Activated CD4-positive, alpha-beta T cell treated with anti-CD3 and anti-CD28 coated beads, Interleukin-2, amount 10 ng/mL, durations not matched to agents 24 days and 14 days (primary cell): ENCODE measurements around the gene ADARB2. TPM values are rescaled to one million over a fixed set of nuclear protein-coding genes. Genes with fewer than 3 reads are reported as not detected.

Experiments used
- DNase-seq: peaks from one replicate; pipeline ENCODE4 v3.0.0; 2022
- H3K27ac Mint-ChIP-seq: one replicate; pipeline ENCODE4 v1.8.0; 2022; ENCODE audit warnings: mild to moderate bottlenecking, mixed read lengths
- H3K27me3 Mint-ChIP-seq: one replicate; pipeline ENCODE4 v1.8.0; 2022; ENCODE audit warnings: mixed read lengths
- H3K36me3 Mint-ChIP-seq: one replicate; pipeline ENCODE4 v1.8.0; 2022; ENCODE audit warnings: low read depth, mild to moderate bottlenecking, mixed read lengths
- H3K4me1 Mint-ChIP-seq: one replicate; pipeline ENCODE4 v1.8.0; 2021; ENCODE audit warnings: mixed read lengths
- H3K4me3 Mint-ChIP-seq: one replicate; pipeline ENCODE4 v1.8.0; 2022; ENCODE audit warnings: mild to moderate bottlenecking, moderate library complexity, mixed read lengths
- H3K9me3 Mint-ChIP-seq: one replicate; pipeline ENCODE4 v1.8.0; 2021; ENCODE audit warnings: mixed read lengths
- intact Hi-C: fragments of 100-400 bp; cut with micrococcal nuclease; formaldehyde crosslinking; loops from one replicate; pipeline ENCODE4 v1.15.1; 2023
- total RNA-seq: library from RNA; stranded (reverse); gene quantifications from 2 replicates; pipeline ENCODE4 v1.2.3, GENCODE V29; 2022

ADARB2 gene
- total RNA-seq, 1 donor from 2014 or later, result not detected

DNA sequence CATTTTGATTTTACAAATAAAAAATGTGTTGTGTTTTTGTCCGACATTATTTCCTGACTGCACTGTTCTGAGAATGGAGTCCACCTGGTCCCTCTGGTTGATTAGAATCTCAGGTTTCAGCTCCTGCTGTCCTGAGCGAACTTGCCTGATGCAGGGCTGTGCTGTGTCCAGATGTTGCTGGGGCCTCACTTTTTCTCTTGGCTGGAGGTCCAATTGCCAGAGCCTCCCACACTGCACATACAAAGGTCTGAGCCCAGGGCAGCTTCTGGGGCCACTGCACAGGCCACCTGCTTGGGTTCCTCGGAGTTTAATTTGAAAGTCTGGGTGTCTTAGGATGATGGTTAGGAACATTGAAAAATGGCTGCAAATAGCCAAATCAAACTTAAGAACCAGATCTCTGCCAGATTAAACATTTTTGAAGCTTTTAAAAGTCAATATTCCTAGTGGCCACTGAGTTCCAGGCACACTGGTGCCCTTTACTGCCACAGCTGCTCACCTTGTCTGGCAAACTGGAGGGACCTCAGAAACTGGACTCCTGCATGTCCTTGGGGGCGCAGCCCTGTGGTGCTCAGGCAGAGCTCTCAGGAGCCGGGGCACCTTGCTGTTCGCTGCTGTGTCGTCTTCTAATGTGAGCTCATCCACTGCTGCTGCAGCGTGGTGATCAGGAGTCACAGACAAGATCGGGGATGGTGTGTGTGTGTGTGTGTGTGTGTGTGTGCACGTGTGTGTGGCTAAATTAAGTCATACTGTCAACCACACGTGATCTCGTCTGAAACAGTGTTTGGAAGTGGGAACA lies 606.1 kb downstream of the ADARB2 start:
- H3K36me3 Mint-ChIP-seq, result peaks cover 39% of the 10 kb centered on the region
- H3K4me1 Mint-ChIP-seq, result peaks cover 7% of the 10 kb centered on the region
- H3K4me3 Mint-ChIP-seq, result no peak overlapping the region
- no peaks in the 10 kb centered on the region for H3K27me3 Mint-ChIP-seq
- H3K9me3 Mint-ChIP-seq, result no peaks in the 10 kb centered on the region
- H3K27ac Mint-ChIP-seq, result no peak overlapping the region
- intact Hi-C loops, result no loop called here
- DNase-seq, result no peak

DNA sequence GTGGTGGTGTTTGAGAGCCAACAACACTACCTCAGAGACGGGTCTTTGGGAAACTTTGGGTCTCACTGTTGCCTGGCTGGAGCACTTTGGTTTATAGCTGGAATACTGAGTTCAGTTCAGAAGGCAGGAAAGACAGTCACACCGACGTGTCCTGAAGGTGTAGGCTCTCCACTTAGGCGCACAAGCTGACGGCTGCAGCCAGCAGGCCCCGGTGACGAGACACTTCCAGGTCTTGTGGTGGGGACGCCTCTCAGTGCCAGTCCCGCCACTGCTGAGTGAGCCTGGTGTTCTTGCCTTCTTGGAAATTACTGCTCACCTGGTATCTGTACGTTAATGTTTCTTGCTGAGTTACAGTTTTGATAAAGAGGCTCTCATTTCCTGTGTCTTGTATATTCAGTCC lies 607.1 kb downstream of the ADARB2 start:
- H3K27me3 Mint-ChIP-seq, result no peaks in the 10 kb centered on the region
- no peaks in the 10 kb centered on the region for H3K9me3 Mint-ChIP-seq
- no peak overlapping the region for H3K4me3 Mint-ChIP-seq
- no peak overlapping the region for H3K27ac Mint-ChIP-seq
- intact Hi-C loops, result no loop called here
- peaks cover 45% of the 10 kb centered on the region for H3K36me3 Mint-ChIP-seq
- peaks cover 7% of the 10 kb centered on the region for H3K4me1 Mint-ChIP-seq
- no peak for DNase-seq

DNA sequence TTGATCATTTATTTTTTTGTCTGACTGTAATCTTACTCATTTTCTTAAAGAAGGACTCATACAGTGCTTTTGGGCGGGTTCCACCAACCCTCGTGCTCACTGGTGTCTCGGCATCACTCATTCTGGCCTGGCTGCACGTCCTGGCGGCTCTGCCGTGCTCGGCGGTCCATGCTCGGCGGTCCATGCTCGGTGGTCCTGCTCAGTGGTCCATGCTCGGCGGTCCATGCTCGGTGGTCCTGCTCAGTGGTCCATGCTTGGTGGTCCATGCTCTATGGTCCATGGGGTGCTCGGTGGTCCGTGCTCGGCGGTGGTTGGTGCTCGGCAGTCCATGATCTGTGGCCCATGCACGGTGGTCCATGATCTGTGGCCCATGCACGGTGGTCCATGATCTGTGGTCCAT lies 608.7 kb downstream of the ADARB2 start:
- no peak for DNase-seq
- intact Hi-C loops, result no loop called here
- H3K36me3 Mint-ChIP-seq, result peaks cover 59% of the 10 kb centered on the region
- peaks cover 5% of the 10 kb centered on the region for H3K4me1 Mint-ChIP-seq
- H3K4me3 Mint-ChIP-seq, result no peak overlapping the region
- no peaks in the 10 kb centered on the region for H3K27me3 Mint-ChIP-seq
- H3K9me3 Mint-ChIP-seq, result no peaks in the 10 kb centered on the region
- H3K27ac Mint-ChIP-seq, result no peak overlapping the region

DNA sequence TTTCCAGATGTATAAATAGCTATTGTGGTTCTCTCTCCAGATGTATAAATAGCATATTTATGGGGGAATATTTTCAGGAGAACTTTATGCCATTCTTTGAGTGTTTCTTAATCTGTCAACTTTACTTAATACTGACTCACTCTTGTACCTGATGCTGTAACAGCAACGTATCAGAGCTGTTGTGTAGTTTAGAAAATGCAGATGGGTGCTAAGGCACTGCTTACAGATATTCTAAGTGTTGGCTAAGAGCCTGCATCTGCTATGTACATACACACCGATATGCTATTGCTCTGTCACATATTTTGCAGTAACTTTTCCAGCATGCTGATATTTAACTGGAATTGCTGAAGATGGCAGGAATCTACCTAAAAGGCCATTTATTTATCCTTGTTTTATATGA lies 609.2 kb downstream of the ADARB2 start:
- Mint-ChIP-seq H3K9me3 (no peaks in the 10 kb centered on the region), H3K4me1 (peaks cover 5% of the 10 kb centered on the region), H3K36me3 (peaks cover 63% of the 10 kb centered on the region), H3K27ac (no peak overlapping the region), H3K4me3 (no peak overlapping the region), H3K27me3 (no peaks in the 10 kb centered on the region)
- intact Hi-C loops, result no loop called here
- no peak for DNase-seq

DNA sequence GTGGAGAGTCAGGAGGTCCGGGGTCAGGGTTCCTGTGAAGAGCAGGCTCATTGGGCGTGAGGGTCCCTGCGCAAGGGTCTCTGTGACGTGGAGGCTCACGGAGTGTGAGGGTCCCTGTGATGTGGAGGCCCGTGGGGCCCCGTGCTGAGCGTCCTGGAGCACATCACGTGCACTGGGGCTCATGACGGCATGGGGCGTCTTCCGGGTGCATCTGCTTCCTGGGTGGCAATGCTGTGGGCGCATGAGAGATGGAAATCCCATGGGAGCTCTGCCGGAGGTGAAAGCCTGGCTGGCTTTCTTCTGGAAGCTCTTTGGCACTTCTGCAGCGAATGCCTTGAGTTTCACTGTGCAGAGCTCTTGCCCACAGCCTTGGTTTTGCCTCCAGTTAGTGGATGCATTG lies 609.7 kb downstream of the ADARB2 start:
- Mint-ChIP-seq H3K4me3 (no peak overlapping the region), H3K4me1 (peaks cover 6% of the 10 kb centered on the region), H3K27ac (no peak overlapping the region), H3K9me3 (no peaks in the 10 kb centered on the region), H3K27me3 (no peaks in the 10 kb centered on the region), H3K36me3 (peaks cover 66% of the 10 kb centered on the region)
- no peak for DNase-seq
- intact Hi-C loops, result no loop called here
